ENCODE results near the gene CABP4.

CABP4 gene

GRCh38 chr11:67432655-67433349 is 22.4 kb upstream of the CABP4 start:
- H3K27me3 ChIP-seq (ENCODE audit: insufficient read depth, poor library complexity, severe bottlenecking) = no peaks in the 10 kb centered on the region
- peak overlapping the region; percentile 17; the same call in 1 of the 2 replicates for H3K27ac ChIP-seq (replicated peaks)
- TF ChIP-seq POLR2AphosphoS5 (IDR thresholded peaks at IDR 0.05; ENCODE audit: low read depth) (peak; percentile 15), SPI1 (IDR thresholded peaks at IDR 0.05; ENCODE audit: borderline replicate concordance, low read depth) (no peak)
- no peak for DNase-seq (ENCODE audit: low read depth in 1 of 2, low spot score in 1 of 2)
- H3K4me3 ChIP-seq (replicated peaks; ENCODE audit: insufficient read depth, low read length) = no peak overlapping the region

- no peaks in the 10 kb centered on the region for H3K27me3 ChIP-seq (ENCODE audit: insufficient read depth, poor library complexity, severe bottlenecking)
- H3K4me3 ChIP-seq (replicated peaks; ENCODE audit: insufficient read depth, low read length) = no peak overlapping the region
- peak overlapping the region; percentile 17; the same call in 1 of the 2 replicates for H3K27ac ChIP-seq (replicated peaks)
- TF ChIP-seq SPI1 (IDR thresholded peaks at IDR 0.05; ENCODE audit: borderline replicate concordance, low read depth) (no peak), POLR2AphosphoS5 (IDR thresholded peaks at IDR 0.05; ENCODE audit: low read depth) (0 out of 2 replicates have a peak, but pooled peaks have one; percentile 48)
- DNase-seq (ENCODE audit: low read depth in 1 of 2, low spot score in 1 of 2) = no peak
Observed at GRCh38 chr11:67433536-67434394, 21.4 kb upstream of the CABP4 start.

- Histone ChIP-seq H3K27ac (replicated peaks) (no peak overlapping the region; the same call in 1 of the 2 replicates), H3K27me3 (ENCODE audit: insufficient read depth, poor library complexity, severe bottlenecking) (no peaks in the 10 kb centered on the region), H3K4me3 (replicated peaks; ENCODE audit: insufficient read depth, low read length) (no peak overlapping the region)
- no peak for TF ChIP-seq GABPA (IDR thresholded peaks at IDR 0.05; ENCODE audit: low read depth)
- TF ChIP-seq POLR2AphosphoS5 (IDR thresholded peaks at IDR 0.05; ENCODE audit: low read depth) = peak; percentile 66
- TF ChIP-seq, protein P1, sequence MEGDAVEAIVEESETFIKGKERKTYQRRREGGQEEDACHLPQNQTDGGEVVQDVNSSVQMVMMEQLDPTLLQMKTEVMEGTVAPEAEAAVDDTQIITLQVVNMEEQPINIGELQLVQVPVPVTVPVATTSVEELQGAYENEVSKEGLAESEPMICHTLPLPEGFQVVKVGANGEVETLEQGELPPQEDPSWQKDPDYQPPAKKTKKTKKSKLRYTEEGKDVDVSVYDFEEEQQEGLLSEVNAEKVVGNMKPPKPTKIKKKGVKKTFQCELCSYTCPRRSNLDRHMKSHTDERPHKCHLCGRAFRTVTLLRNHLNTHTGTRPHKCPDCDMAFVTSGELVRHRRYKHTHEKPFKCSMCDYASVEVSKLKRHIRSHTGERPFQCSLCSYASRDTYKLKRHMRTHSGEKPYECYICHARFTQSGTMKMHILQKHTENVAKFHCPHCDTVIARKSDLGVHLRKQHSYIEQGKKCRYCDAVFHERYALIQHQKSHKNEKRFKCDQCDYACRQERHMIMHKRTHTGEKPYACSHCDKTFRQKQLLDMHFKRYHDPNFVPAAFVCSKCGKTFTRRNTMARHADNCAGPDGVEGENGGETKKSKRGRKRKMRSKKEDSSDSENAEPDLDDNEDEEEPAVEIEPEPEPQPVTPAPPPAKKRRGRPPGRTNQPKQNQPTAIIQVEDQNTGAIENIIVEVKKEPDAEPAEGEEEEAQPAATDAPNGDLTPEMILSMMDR (IDR thresholded peaks at IDR 0.05; ENCODE audit: insufficient read depth, low read length) = no peak
- no peak for DNase-seq (ENCODE audit: low read depth in 1 of 2, low spot score in 1 of 2)
Observed at GRCh38 chr11:67434395-67434881, 20.7 kb upstream of the CABP4 start.

DNA sequence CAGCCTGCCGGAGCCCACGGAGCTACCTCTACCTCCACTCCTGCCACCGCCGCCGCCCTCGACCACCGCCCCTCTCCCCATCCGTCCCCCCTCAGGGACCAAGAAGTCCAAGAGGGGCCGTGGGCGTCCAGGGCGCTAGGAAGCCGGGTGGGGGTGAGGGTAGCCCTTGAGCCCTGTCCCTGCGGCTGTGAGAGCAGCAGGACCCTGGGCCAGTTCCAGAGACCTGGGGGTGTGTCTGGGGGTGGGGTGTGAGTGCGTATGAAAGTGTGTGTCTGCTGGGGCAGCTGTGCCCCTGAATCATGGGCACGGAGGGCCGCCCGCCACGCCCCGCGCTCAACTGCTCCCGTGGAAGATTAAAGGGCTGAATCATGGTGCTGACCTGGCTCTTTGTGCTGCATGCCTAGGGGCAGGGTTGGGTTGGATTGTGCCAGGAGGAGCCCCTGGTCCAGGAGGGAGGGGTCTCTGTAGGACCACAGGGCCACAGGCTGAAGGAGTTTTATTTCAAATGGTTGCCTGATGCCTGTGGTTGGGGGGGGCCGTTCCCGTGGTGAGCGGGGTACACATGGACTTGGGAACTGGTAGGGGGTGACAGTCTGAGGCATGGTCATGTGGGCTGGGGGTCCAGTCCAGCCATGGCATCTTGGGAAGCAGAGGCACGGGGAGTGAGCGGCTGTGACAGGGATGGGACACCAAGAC is 20.0 kb upstream of the CABP4 start:
- Histone ChIP-seq H3K27me3 (ENCODE audit: insufficient read depth, poor library complexity, severe bottlenecking) (no peaks in the 10 kb centered on the region), H3K4me3 (replicated peaks; ENCODE audit: insufficient read depth, low read length) (peak overlapping the region; percentile 58), H3K27ac (replicated peaks) (peak overlapping the region; percentile 98)
- no peak for DNase-seq (ENCODE audit: low read depth in 1 of 2, low spot score in 1 of 2)
- TF ChIP-seq POLR2AphosphoS5 (IDR thresholded peaks at IDR 0.05; ENCODE audit: low read depth) = peak; percentile 11; the same call in 1 of the 2 replicates
- TF ChIP-seq, protein P1 (IDR thresholded peaks at IDR 0.05; ENCODE audit: insufficient read depth, low read length) = no peak

DNA sequence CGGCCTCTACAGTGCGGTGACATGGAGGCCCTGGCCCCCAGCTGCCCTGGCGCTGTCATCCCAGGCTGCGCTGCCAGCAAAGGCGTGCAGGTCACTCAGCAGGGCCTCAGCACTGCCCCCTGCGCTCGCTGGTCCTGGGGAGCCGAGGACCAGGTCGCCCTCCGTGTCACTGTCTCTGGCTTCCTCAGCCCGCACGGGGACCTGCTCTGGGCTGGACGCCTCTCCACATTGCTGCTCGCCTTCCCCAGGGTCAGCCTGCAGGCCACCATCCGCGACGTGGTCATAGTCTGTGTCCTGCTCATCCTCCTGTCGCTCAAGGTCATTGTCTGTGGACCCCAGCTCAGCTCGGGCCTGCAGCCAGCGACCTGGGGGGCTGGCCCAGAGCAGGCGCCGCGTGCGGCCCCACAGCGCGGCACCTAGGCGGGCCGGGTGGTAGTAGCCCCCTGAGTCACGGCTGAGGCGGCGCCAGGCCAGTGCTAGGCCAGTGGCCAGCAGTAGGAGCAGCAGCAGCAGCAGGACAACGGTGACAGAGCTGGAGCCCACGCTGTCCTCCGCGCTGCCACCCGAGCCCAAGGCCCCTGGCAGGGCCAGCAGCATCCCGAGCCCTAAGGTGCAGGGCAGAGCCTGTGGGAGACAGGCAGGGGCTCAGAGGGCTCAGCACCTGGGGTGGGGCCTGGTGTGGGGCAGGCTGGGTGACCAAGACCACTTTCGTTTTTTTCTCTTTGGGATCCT is 19.3 kb upstream of the CABP4 start:
- TF ChIP-seq SPI1 (IDR thresholded peaks at IDR 0.05; ENCODE audit: borderline replicate concordance, low read depth) (no peak), POLR2AphosphoS5 (IDR thresholded peaks at IDR 0.05; ENCODE audit: low read depth) (no peak), REST (IDR thresholded peaks at IDR 0.05; ENCODE audit: insufficient replicate concordance, low read depth) (no peak), GABPA (IDR thresholded peaks at IDR 0.05; ENCODE audit: low read depth) (no peak)
- TF ChIP-seq, protein P1 (IDR thresholded peaks at IDR 0.05; ENCODE audit: insufficient read depth, low read length) = no peak
- Histone ChIP-seq H3K4me3 (replicated peaks; ENCODE audit: insufficient read depth, low read length) (peak overlapping the region; percentile 58), H3K27me3 (ENCODE audit: insufficient read depth, poor library complexity, severe bottlenecking) (no peaks in the 10 kb centered on the region), H3K27ac (replicated peaks) (peak overlapping the region; percentile 98)
- DNase-seq (ENCODE audit: low read depth in 1 of 2, low spot score in 1 of 2) = no peak

All from HL-60 (cell line).